HepG2 (cell line): ENCODE data around the gene CSTF1. TPM values are rescaled to one million over a fixed set of nuclear protein-coding genes. Genes with fewer than 3 reads are reported as not detected.

ENCODE experiments used
- ATAC-seq: fragments of 200-7000 bp; cut with Tn5 transposase; 3 replicates; pipeline ENCODE4 v1.9.1; 2020; ENCODE audit warnings: mild to moderate bottlenecking, moderate library complexity
- BruUV-seq: library from RNA; stranded (reverse); fragments of 400-500 nt; replicated peaks from 2 replicates; lab custom pipeline; 2021; lab: Mats Ljungman, UMichigan
- CTCF ChIA-PET: fragments of 300-600 bp; formaldehyde crosslinking; extraction: SDS; loops from one replicate; lab custom pipeline; 2021; ENCODE audit warnings: low total read pairs, inconsistent platforms, low intra/inter-chr PET ratio; lab: Yijun Ruan, JAX
- POLR2A ChIA-PET: fragments of 350-600 bp; sonication (Branson Sonifier 250); formaldehyde crosslinking; loops from one replicate; lab custom pipeline; 2020; ENCODE audit warnings: antibody characterized with exemption, inconsistent platforms; lab: Yijun Ruan, JAX
- DNase-seq: peaks from one replicate; pipeline ENCODE4 v3.0.0-alpha.2; 2015; ENCODE audit warnings: low spot score
- FAIRE-seq: peaks from 3 replicates; lab custom pipeline; 2011; peaks lifted over from hg19 to GRCh38; lab: Jason Lieb, UNC
- H2AFZ ChIP-seq: one replicate; pipeline ENCODE4 v1.6.1; 2011; ENCODE audit warnings: low read length, inconsistent platforms
- H3K27ac ChIP-seq: fragments of 300-600 bp; 3 replicates; pipeline ENCODE4 v1.8.0; 2011; ENCODE audit warnings: mixed run types, mild to moderate bottlenecking, mixed read lengths, low read length, inconsistent platforms; ENCODE audit not compliant: insufficient read depth; ENCODE audit errors: extremely low read length
- H3K27me3 ChIP-seq, 2 experiments: fragments of 200-600 bp in 1 of 2; 2 replicates in 1 of 2; 3 replicates in 1 of 2; pipeline versions ENCODE4 v1.6.0 to v1.8.0; 2011; ENCODE audit warnings: low read length in 2 of 2, mild to moderate bottlenecking in 2 of 2, moderate library complexity in 2 of 2, inconsistent platforms in 1 of 2; ENCODE audit not compliant: insufficient read depth in 2 of 2, control insufficient read depth in 1 of 2
- H3K36me3 ChIP-seq, 2 experiments: fragments of 200-600 bp in 1 of 2; replicated peaks in 1 of 2; 2 replicates in 1 of 2; 3 replicates in 1 of 2; pipeline versions ENCODE4 v1.5.1 to v1.8.0; 2011; ENCODE audit warnings: low read length in 2 of 2, inconsistent platforms in 1 of 2; ENCODE audit not compliant: insufficient read depth in 2 of 2, control insufficient read depth in 1 of 2
- H3K4me1 ChIP-seq: 2 replicates; pipeline ENCODE4 v1.5.1; 2012; ENCODE audit warnings: low read length, inconsistent platforms; ENCODE audit not compliant: insufficient read depth
- H3K4me2 ChIP-seq: 2 replicates; pipeline ENCODE4 v1.6.0; 2011; ENCODE audit warnings: low read depth, low read length, inconsistent platforms
- H3K4me3 ChIP-seq, 3 experiments: fragments of 200-600 bp in 1 of 3; sonication (generic), shearing (Covaris generic) in 1 of 3; replicated peaks in 1 of 3; 2 replicates each; pipeline ENCODE4 v1.5.1; 2011 to 2016; ENCODE audit warnings: low read length in 3 of 3, inconsistent platforms in 2 of 3, low read depth in 2 of 3, mild to moderate bottlenecking in 2 of 3, control low read depth in 1 of 3, mixed read lengths in 1 of 3; ENCODE audit not compliant: insufficient read depth in 1 of 3
- H3K79me2 ChIP-seq: one replicate; pipeline ENCODE4 v1.6.1; 2011; ENCODE audit warnings: low read length, inconsistent platforms; ENCODE audit not compliant: insufficient read depth
- H3K9ac ChIP-seq: 2 replicates; pipeline ENCODE4 v1.6.0; 2011; ENCODE audit warnings: mild to moderate bottlenecking, low read depth, low read length, inconsistent platforms; ENCODE audit not compliant: insufficient read depth
- H3K9me3 ChIP-seq: 2 replicates; pipeline ENCODE4 v1.5.1; 2012; ENCODE audit warnings: mild to moderate bottlenecking, low read length
- H4K20me1 ChIP-seq: 2 replicates; pipeline ENCODE4 v1.6.0; 2011; ENCODE audit warnings: inconsistent platforms, mild to moderate bottlenecking, low read length, moderate library complexity; ENCODE audit not compliant: insufficient read depth
- BRCA1 ChIP-seq: sonication (generic); formaldehyde crosslinking; IDR thresholded peaks from 2 replicates; pipeline ENCODE4 v1.4.0; 2020; ENCODE audit warnings: missing genetic modification reagents
- GFI1 ChIP-seq: sonication (generic); formaldehyde crosslinking; IDR thresholded peaks from 2 replicates; pipeline ENCODE4 v1.5.0; 2020; ENCODE audit warnings: missing genetic modification reagents, mild to moderate bottlenecking, borderline replicate concordance
- SKI ChIP-seq: fragments of 450-650 bp; IDR thresholded peaks from one replicate; pipeline ENCODE4 v1.6.1; 2018; ENCODE audit warnings: mild to moderate bottlenecking; ENCODE audit not compliant: partially characterized antibody
- ZNF121 ChIP-seq: sonication (generic); formaldehyde crosslinking; IDR thresholded peaks from 2 replicates; pipeline ENCODE4 v1.5.0; 2020; ENCODE audit warnings: mild to moderate bottlenecking, missing genetic modification reagents
- ZNF235 ChIP-seq: sonication (generic); formaldehyde crosslinking; IDR thresholded peaks from 2 replicates; pipeline ENCODE4 v1.8.1; 2023; ENCODE audit warnings: mild to moderate bottlenecking, missing genetic modification reagents, borderline replicate concordance
- WGBS: methylation state at CpG from one replicate; pipeline ENCODE4 v1.1.6; 2017; ENCODE audit warnings: low lambda C conversion rate; 5-methylcytosine and 5-hydroxymethylcytosine counted together
- in situ Hi-C: cut with HindIII; loops from 2 replicates; pipeline ENCODE4 v1.10.0; 2017; ENCODE audit warnings: low pct_unique_long_range_greater_than_20kb; ENCODE audit not compliant: extremely low pct_ligation_motif_present
- intact Hi-C: fragments of 100-400 bp; cut with micrococcal nuclease; formaldehyde crosslinking; loops from one replicate; pipeline ENCODE4 v1.10.0; 2022; ENCODE audit not compliant: unreplicated experiment
- polyA plus RNA-seq, 8 experiments: library from polyadenylated mRNA; depleted of rRNA in 3 of 8; stranded (reverse) in 7 of 8; unstranded in 1 of 8; fragments of >200 nt; fragmentation: Illumina TruSeq in 4 of 8; extraction: Trizol in 4 of 8; gene quantifications; 2 replicates each; pipeline versions ENCODE4 v1.2.1 to v1.2.3, GENCODE V29; 2011 to 2016; ENCODE audit warnings: low read depth in 4 of 8, missing spikeins in 1 of 8, mixed read lengths in 1 of 8; ENCODE audit not compliant: insufficient read depth in 1 of 8
- total RNA-seq, 5 experiments: library from RNA; depleted of rRNA; stranded (reverse); fragments of >200 nt; fragmentation: Illumina TruSeq; extraction: Trizol; gene quantifications; 2 replicates each; pipeline ENCODE4 v1.2.3, GENCODE V29; 2016; ENCODE audit warnings: low read depth in 1 of 5
- TF ChIP-seq, protein P1 (sequence below): sonication (generic); IDR thresholded peaks from 2 replicates; pipeline ENCODE4 v1.6.1; 2016; ENCODE audit warnings: low read depth, borderline replicate concordance
- TF ChIP-seq, protein P2 (sequence below): sonication (generic); formaldehyde crosslinking; IDR thresholded peaks from 2 replicates; pipeline ENCODE4 v1.5.0; 2020; ENCODE audit warnings: missing genetic modification reagents
- TF ChIP-seq, protein P3 (sequence below): sonication (generic); formaldehyde crosslinking; IDR thresholded peaks from 2 replicates; pipeline ENCODE4 v1.4.0; 2020; ENCODE audit warnings: missing genetic modification reagents

The CSTF1 gene
- total and polyA plus RNA-seq, 2 of the 13 experiments (the other 11 are each of a cell fraction or from before 2014, with no cell fraction given) = 70.9 to 100 TPM

DNA sequence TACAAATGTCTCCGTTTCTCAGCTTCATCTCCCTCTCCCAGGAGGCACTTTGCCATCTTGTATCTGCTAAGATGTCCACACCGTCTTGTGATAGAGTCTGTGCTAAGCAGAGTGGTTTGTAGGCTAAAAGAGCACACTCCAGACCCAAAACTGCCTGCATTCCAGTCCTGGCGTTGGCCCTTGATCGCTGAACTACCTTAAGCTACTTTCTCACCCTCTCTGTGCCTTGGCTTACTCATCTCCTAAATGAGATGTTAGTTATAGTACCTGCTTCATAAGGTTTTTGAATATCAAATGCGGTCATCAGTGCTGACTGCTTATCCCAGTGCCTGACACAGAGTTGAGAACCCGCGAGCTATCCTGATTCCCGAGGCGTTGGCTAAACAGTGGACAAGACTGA lies 33.6 kb downstream of the CSTF1 start:
- no peak overlapping the region for H3K27ac ChIP-seq
- no peaks in the 10 kb centered on the region for H3K36me3 ChIP-seq
- no peak overlapping the region for H2AFZ ChIP-seq
- WGBS = 87% methylated on average over 9 of the region's 9 CpGs
- intact Hi-C loops (no loop called here), in situ Hi-C loops (no loop called here)
- H3K79me2 ChIP-seq = no peaks in the 10 kb centered on the region
- ChIA-PET POLR2A (no interaction called here), CTCF (no interaction called here)
- TF ChIP-seq, protein P1, sequence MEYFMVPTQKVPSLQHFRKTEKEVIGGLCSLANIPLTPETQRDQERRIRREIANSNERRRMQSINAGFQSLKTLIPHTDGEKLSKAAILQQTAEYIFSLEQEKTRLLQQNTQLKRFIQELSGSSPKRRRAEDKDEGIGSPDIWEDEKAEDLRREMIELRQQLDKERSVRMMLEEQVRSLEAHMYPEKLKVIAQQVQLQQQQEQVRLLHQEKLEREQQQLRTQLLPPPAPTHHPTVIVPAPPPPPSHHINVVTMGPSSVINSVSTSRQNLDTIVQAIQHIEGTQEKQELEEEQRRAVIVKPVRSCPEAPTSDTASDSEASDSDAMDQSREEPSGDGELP = no peak
- TF ChIP-seq BRCA1 (CRISPR knock-in tag) = no peak
- TF ChIP-seq GFI1 (CRISPR knock-in tag) = no peak
- no peak for TF ChIP-seq ZNF235 (CRISPR knock-in tag)
- no peak for TF ChIP-seq SKI
- TF ChIP-seq, protein P2, sequence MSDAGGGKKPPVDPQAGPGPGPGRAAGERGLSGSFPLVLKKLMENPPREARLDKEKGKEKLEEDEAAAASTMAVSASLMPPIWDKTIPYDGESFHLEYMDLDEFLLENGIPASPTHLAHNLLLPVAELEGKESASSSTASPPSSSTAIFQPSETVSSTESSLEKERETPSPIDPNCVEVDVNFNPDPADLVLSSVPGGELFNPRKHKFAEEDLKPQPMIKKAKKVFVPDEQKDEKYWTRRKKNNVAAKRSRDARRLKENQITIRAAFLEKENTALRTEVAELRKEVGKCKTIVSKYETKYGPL = no peak
- FAIRE-seq (no peak), DNase-seq (no peak), ATAC-seq (no peak)
- no peaks in the 10 kb centered on the region for H3K27me3 ChIP-seq
- no peaks in the 10 kb centered on the region for H4K20me1 ChIP-seq
- H3K9me3 ChIP-seq = no peaks in the 10 kb centered on the region
- H3K9ac ChIP-seq = no peak overlapping the region
- no TSS peak for BruUV-seq
- peaks cover 34% of the 10 kb centered on the region for H3K4me1 ChIP-seq
- H3K4me2 ChIP-seq = no peak overlapping the region
- H3K4me3 ChIP-seq = no peak overlapping the region

DNA sequence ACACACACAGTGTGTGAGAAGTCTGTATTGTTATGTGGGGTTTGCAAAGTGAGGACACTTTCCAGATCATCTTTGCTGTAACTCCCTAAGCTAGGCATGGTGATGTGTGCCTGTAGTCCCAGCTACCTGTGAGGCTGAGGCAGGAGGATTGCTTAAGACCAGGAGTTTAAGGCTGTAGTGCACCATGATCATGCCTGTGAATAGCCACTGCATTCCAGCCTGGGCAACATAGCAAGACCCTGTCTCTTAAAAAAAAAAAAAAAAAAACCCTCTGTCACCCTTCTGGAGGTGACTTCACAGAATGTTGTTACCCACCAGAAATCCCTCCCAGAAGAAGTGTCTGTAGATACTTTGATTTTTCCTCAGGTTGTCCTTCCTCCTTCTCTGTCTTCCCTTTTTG lies 34.5 kb downstream of the CSTF1 start:
- no TSS peak for BruUV-seq
- H3K4me3 ChIP-seq = no peak overlapping the region
- no peak overlapping the region for H3K9ac ChIP-seq
- H3K79me2 ChIP-seq = no peaks in the 10 kb centered on the region
- FAIRE-seq = peak; percentile 34
- ATAC-seq = no peak
- in situ Hi-C loops = no loop called here
- H3K4me2 ChIP-seq = no peak overlapping the region
- ChIA-PET CTCF (no interaction called here), POLR2A (no interaction called here)
- intact Hi-C loops = no loop called here
- TF ChIP-seq, protein P3, sequence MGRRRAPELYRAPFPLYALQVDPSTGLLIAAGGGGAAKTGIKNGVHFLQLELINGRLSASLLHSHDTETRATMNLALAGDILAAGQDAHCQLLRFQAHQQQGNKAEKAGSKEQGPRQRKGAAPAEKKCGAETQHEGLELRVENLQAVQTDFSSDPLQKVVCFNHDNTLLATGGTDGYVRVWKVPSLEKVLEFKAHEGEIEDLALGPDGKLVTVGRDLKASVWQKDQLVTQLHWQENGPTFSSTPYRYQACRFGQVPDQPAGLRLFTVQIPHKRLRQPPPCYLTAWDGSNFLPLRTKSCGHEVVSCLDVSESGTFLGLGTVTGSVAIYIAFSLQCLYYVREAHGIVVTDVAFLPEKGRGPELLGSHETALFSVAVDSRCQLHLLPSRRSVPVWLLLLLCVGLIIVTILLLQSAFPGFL (CRISPR knock-in tag) = no peak
- peak; percentile 61; the same call in 1 of the 2 replicates for TF ChIP-seq ZNF121 (CRISPR knock-in tag)
- no peaks in the 10 kb centered on the region for H4K20me1 ChIP-seq
- peaks cover 25% of the 10 kb centered on the region for H3K4me1 ChIP-seq
- no peak overlapping the region for H3K27ac ChIP-seq
- no peak for DNase-seq
- H3K36me3 ChIP-seq = no peaks in the 10 kb centered on the region
- no peaks in the 10 kb centered on the region for H3K9me3 ChIP-seq
- no peak overlapping the region for H2AFZ ChIP-seq
- H3K27me3 ChIP-seq = no peaks in the 10 kb centered on the region
